SK-N-SH (cell line): ENCODE data around the gene A1BG. TPM values are rescaled to one million over a fixed set of nuclear protein-coding genes. Genes with fewer than 3 reads are reported as not detected.

Source experiments
- CTCF ChIA-PET: fragments of 300-600, 350-600 bp; formaldehyde crosslinking; extraction: SDS; loops from one replicate; lab custom pipeline; 2021; lab: Yijun Ruan, JAX
- POLR2A ChIA-PET: fragments of 350-600 bp; sonication (Branson Sonifier 250); formaldehyde crosslinking; extraction: SDS; loops from one replicate; lab custom pipeline; 2020; ENCODE audit warnings: antibody characterized with exemption, inconsistent platforms; lab: Yijun Ruan, JAX
- DNase-seq: peaks from one replicate; pipeline ENCODE4 v3.0.0; 2012
- H2AFZ ChIP-seq: fragments of 200-600 bp; sonication (generic); 2 replicates; pipeline ENCODE4 v1.8.1; 2016; ENCODE audit warnings: antibody characterized with exemption, mild to moderate bottlenecking, low read depth
- H3F3A ChIP-seq: fragments of 200-600 bp; sonication (generic); replicated peaks from 2 replicates; pipeline ENCODE3; 2016; ENCODE audit warnings: antibody characterized with exemption, mild to moderate bottlenecking; ENCODE audit not compliant: insufficient read depth
- H3K27ac ChIP-seq, 2 experiments: fragments of 200-500 bp in 1 of 2; fragments of 200-600 bp in 1 of 2; sonication (Bioruptor generic) in 1 of 2; sonication (generic), shearing (Covaris generic) in 1 of 2; 2 replicates each; pipeline versions ENCODE4 v1.5.1 to v1.6.1; 2014 to 2016; ENCODE audit warnings: low read depth in 2 of 2, inconsistent platforms in 1 of 2, low read length in 1 of 2, mild to moderate bottlenecking in 1 of 2, mixed read lengths in 1 of 2
- H3K27me3 ChIP-seq: fragments of 200-600 bp; sonication (generic), shearing (Covaris generic); 2 replicates; pipeline ENCODE4 v1.6.1; 2016; ENCODE audit warnings: mixed run types; ENCODE audit not compliant: insufficient read depth
- H3K36me3 ChIP-seq, 2 experiments: fragments of 200-500 bp in 1 of 2; fragments of 200-600 bp in 1 of 2; sonication (Bioruptor generic) in 1 of 2; sonication (generic) in 1 of 2; replicated peaks in 1 of 2; 2 replicates each; pipeline versions ENCODE3 to v1.5.1; 2014 to 2016; ENCODE audit warnings: low read length in 1 of 2, mild to moderate bottlenecking in 1 of 2; ENCODE audit not compliant: insufficient read depth in 2 of 2, control insufficient read depth in 1 of 2
- H3K4me1 ChIP-seq, 2 experiments: fragments of 200-500 bp in 1 of 2; fragments of 200-600 bp in 1 of 2; sonication (Bioruptor generic) in 1 of 2; sonication (generic), shearing (Covaris generic) in 1 of 2; 2 replicates each; pipeline versions ENCODE4 v1.5.1 to v1.6.1; 2014 to 2016; ENCODE audit warnings: low read depth in 1 of 2, low read length in 1 of 2, mixed run types in 1 of 2; ENCODE audit not compliant: insufficient read depth in 2 of 2, control insufficient read depth in 1 of 2
- H3K4me2 ChIP-seq: fragments of 200-600 bp; sonication (generic), shearing (Covaris generic); 2 replicates; pipeline ENCODE4 v1.6.1; 2017; ENCODE audit warnings: mixed run types
- H3K4me3 ChIP-seq, 2 experiments: fragments of 200-500 bp in 1 of 2; fragments of 200-600 bp in 1 of 2; sonication (Bioruptor generic) in 1 of 2; sonication (generic), shearing (Covaris generic) in 1 of 2; 2 replicates each; pipeline versions ENCODE4 v1.5.1 to v1.8.1; 2014 to 2016; ENCODE audit warnings: low read depth in 2 of 2, inconsistent platforms in 1 of 2, low read length in 1 of 2, mild to moderate bottlenecking in 1 of 2, mixed read lengths in 1 of 2, moderate library complexity in 1 of 2
- H3K79me2 ChIP-seq: fragments of 200-600 bp; sonication (generic); 2 replicates; pipeline ENCODE4 v1.8.1; 2017; ENCODE audit warnings: mild to moderate bottlenecking; ENCODE audit not compliant: insufficient read depth
- H3K9ac ChIP-seq: fragments of 200-600 bp; sonication (generic); 2 replicates; pipeline ENCODE4 v1.6.1; 2017; ENCODE audit warnings: mixed run types
- H3K9me2 ChIP-seq: fragments of 200-600 bp; sonication (generic); 2 replicates; pipeline ENCODE4 v1.6.1; 2017; ENCODE audit warnings: mixed run types
- H3K9me3 ChIP-seq: fragments of 200-600 bp; sonication (generic); 2 replicates; pipeline ENCODE4 v1.6.1; 2017; ENCODE audit warnings: mixed run types, mild to moderate bottlenecking, moderate library complexity
- H4K20me1 ChIP-seq: fragments of 200-600 bp; sonication (generic); 2 replicates; pipeline ENCODE4 v1.6.1; 2017; ENCODE audit warnings: mild to moderate bottlenecking, mixed run types; ENCODE audit not compliant: insufficient read depth
- CTCF ChIP-seq: fragments of 200-600 bp; sonication (generic); IDR thresholded peaks from 2 replicates; pipeline ENCODE4 v1.6.1; 2017; ENCODE audit warnings: antibody characterized with exemption, mild to moderate bottlenecking, moderate library complexity
- FOXJ3 ChIP-seq: sonication (generic); formaldehyde crosslinking; IDR thresholded peaks from 2 replicates; pipeline ENCODE4 v1.5.1; 2020; ENCODE audit warnings: mild to moderate bottlenecking, missing genetic modification reagents
- FOXM1 ChIP-seq: IDR thresholded peaks from 2 replicates; pipeline ENCODE4 v1.4.0; 2012; ENCODE audit warnings: low read depth, mild to moderate bottlenecking
- NRF1 ChIP-seq: IDR thresholded peaks from 2 replicates; pipeline ENCODE4 v1.6.1; 2012; ENCODE audit warnings: low read depth, mild to moderate bottlenecking, low read length
- RAD21 ChIP-seq: IDR thresholded peaks from 2 replicates; pipeline ENCODE4 v1.6.1; 2012; ENCODE audit warnings: mild to moderate bottlenecking, low read length
- RXRA ChIP-seq: IDR thresholded peaks from 2 replicates; pipeline ENCODE4 v1.4.0; 2012; ENCODE audit warnings: low read depth, mild to moderate bottlenecking, borderline replicate concordance
- SIN3A ChIP-seq: IDR thresholded peaks from 2 replicates; pipeline ENCODE4 v1.6.1; 2012; ENCODE audit warnings: low read depth, mild to moderate bottlenecking, low read length, moderate library complexity, borderline replicate concordance
- WGBS: methylation state at CpG from one replicate; pipeline ENCODE4 v1.1.6; 2017; ENCODE audit warnings: low lambda C conversion rate; 5-methylcytosine and 5-hydroxymethylcytosine counted together
- polyA plus RNA-seq, 3 experiments: library from polyadenylated mRNA; depleted of rRNA; stranded (reverse); fragments of >200 nt; gene quantifications; 2 replicates each; pipeline ENCODE4 v1.2.3, GENCODE V29; 2012

Gene A1BG
- polyA plus RNA-seq, 1 of the 3 experiments (the other 2 are of a cell fraction), result 62.6 TPM

GRCh38 chr19:58374200-58374599 is 20.9 kb upstream of the A1BG start:
- Histone ChIP-seq H3F3A (no peaks in the 10 kb centered on the region), H3K4me3 (no peak overlapping the region), H3K9me3 (no peaks in the 10 kb centered on the region), H3K4me2 (no peak overlapping the region), H3K79me2 (no peaks in the 10 kb centered on the region), H4K20me1 (no peaks in the 10 kb centered on the region), H3K36me3 (no peaks in the 10 kb centered on the region), H3K9me2 (no peaks in the 10 kb centered on the region), H3K9ac (no peak overlapping the region), H3K27ac (no peak overlapping the region), H3K27me3 (no peaks in the 10 kb centered on the region), H2AFZ (no peak overlapping the region), H3K4me1 (peaks cover 0 to 1% of the 10 kb centered on the region in 2 experiments; a peak in 1 of 4 replicates)
- CTCF ChIA-PET, result interaction anchor here (0.7 to 1.1 kb wide), 3 partner anchors 10 to 145 kb away, joined by 3 to 4 read pairs (median 3); no protein-coding TSS in a partner anchor
- DNase-seq, result no peak
- 83% methylated on average over 4 of the region's 4 CpGs for WGBS
- POLR2A ChIA-PET, result interaction anchor here (1.4 kb wide), 1 partner anchor 11 kb away, joined by 8 read pairs; the partner anchor contains the start of gene ZNF497
- TF ChIP-seq NRF1 (no peak), FOXM1 (no peak), SIN3A (no peak), RAD21 (no peak), FOXJ3 (no peak)

- TF ChIP-seq RXRA (no peak), CTCF (peak; percentile 34; the same call in 1 of the 2 replicates)
- H2AFZ ChIP-seq, result no peak overlapping the region
- CTCF ChIA-PET, result interaction anchor here (1.2 kb wide), 1 partner anchor 44 kb away, joined by 3 read pairs; no protein-coding TSS in a partner anchor
- H3K9me2 ChIP-seq, result no peaks in the 10 kb centered on the region
- no peak for DNase-seq
- H3K27me3 ChIP-seq, result no peaks in the 10 kb centered on the region
- H3K79me2 ChIP-seq, result no peaks in the 10 kb centered on the region
- no peak overlapping the region for H3K9ac ChIP-seq
- no peaks in the 10 kb centered on the region for H3K4me1 ChIP-seq
- 84% methylated on average over 14 of the region's 15 CpGs for whole genome bisulfite sequencing
- H3K4me2 ChIP-seq, result no peak overlapping the region
- no peaks in the 10 kb centered on the region for H3K9me3 ChIP-seq
- no peaks in the 10 kb centered on the region for H4K20me1 ChIP-seq
- H3K4me3 ChIP-seq, result no peak overlapping the region; a peak in 1 of 4 replicates
- H3K27ac ChIP-seq, result no peak overlapping the region
- no peaks in the 10 kb centered on the region for H3K36me3 ChIP-seq
- no peaks in the 10 kb centered on the region for H3F3A ChIP-seq
- POLR2A ChIA-PET, result interaction anchor here (1.4 to 1.8 kb wide), 2 partner anchors 9 to 10 kb away, joined by 4 to 8 read pairs; partner anchors contain the start of gene ZNF497
Observed at GRCh38 chr19:58372311-58373133, 19.2 kb upstream of the A1BG start.
